Tibial nerve (tissue), 3 donors: Measurements from ENCODE around the gene ELAPOR1.

Experiments
- POLR2A ChIP-seq, 2 donors: fragments of 450-650 bp; IDR thresholded peaks; one replicate each; pipeline ENCODE4 v1.6.1; 2017; ENCODE audit warnings: antibody characterized with exemption in 2 of 2, mild to moderate bottlenecking in 2 of 2, moderate library complexity in 2 of 2
- TF ChIP-seq, protein P1 (sequence below), 5 experiments: fragments of 200-600 bp in 3 of 5; fragments of 450-650 bp in 2 of 5; sonication (generic) in 3 of 5; IDR thresholded peaks; one replicate each; pipeline ENCODE4 v1.5.1; 2016 to 2019; ENCODE audit warnings: antibody characterized with exemption in 5 of 5, mild to moderate bottlenecking in 3 of 5, moderate library complexity in 2 of 5

DNA sequence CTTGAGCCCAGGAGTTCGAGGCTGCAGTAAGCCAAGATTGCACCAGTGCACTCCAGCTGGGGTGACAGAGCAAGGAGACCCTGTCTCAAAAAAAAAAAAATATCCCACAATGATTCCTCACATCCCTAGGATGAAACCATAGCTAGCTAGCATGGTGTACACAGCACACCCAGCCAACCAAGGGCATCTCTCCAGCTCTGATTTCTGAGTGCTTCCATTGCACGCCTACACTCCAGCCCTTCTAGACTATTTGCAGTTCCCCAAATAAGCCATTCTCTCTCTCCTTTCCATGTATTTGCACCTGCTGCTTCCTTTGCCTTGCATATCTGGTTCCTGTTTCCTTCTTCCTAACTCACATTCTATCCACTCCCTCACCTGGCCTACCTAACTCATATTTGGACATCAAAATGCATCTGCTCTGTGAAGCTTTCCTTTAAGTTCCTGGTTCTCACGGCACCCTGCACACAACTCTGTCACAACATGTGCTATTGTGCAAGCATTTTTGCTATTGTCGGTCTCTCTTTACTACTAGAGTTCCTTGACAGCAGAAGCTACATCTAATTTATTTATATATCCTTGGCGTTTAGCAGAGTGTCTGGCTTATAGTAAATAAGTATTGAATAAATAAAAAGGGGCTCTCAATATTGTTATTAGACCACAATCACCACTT is 2.4 kb upstream of the ELAPOR1 start:
- no peak for TF ChIP-seq POLR2A (IDR thresholded peaks at IDR 0.05)
- TF ChIP-seq, protein P1, sequence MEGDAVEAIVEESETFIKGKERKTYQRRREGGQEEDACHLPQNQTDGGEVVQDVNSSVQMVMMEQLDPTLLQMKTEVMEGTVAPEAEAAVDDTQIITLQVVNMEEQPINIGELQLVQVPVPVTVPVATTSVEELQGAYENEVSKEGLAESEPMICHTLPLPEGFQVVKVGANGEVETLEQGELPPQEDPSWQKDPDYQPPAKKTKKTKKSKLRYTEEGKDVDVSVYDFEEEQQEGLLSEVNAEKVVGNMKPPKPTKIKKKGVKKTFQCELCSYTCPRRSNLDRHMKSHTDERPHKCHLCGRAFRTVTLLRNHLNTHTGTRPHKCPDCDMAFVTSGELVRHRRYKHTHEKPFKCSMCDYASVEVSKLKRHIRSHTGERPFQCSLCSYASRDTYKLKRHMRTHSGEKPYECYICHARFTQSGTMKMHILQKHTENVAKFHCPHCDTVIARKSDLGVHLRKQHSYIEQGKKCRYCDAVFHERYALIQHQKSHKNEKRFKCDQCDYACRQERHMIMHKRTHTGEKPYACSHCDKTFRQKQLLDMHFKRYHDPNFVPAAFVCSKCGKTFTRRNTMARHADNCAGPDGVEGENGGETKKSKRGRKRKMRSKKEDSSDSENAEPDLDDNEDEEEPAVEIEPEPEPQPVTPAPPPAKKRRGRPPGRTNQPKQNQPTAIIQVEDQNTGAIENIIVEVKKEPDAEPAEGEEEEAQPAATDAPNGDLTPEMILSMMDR (IDR thresholded peaks at IDR 0.05), result no peak
